ENCODE data around the gene STK10. TPM values are rescaled to one million over a fixed set of nuclear protein-coding genes. Genes with fewer than 3 reads are reported as not detected.

STK10 gene
- total and polyA plus RNA-seq, 9 of the 15 experiments (the other 6 are each of a cell fraction or from before 2014, with no cell fraction given): 0.30 to 6.7 (median 2.4) TPM

- TF ChIP-seq RBM25 (IDR thresholded peaks at IDR 0.05; ENCODE audit: low read depth, low read length, severe bottlenecking) (peak; percentile 92), ZNF75A (CRISPR knock-in tag; IDR thresholded peaks at IDR 0.05) (no peak), NFE2 (IDR thresholded peaks at IDR 0.05; ENCODE audit: low read depth) (peak; percentile 11; the same call in 1 of the 2 replicates), KDM2B (CRISPR knock-in tag; IDR thresholded peaks at IDR 0.05) (no peak), LCOR (CRISPR knock-in tag; IDR thresholded peaks at IDR 0.05) (0 out of 2 replicates have a peak, but pooled peaks have one; percentile 59), ATF1 (CRISPR knock-in tag; IDR thresholded peaks at IDR 0.05) (no peak), ATF1 (tag; IDR thresholded peaks at IDR 0.05) (peak; percentile 29; the same call in 1 of the 2 replicates), MGA (IDR thresholded peaks at IDR 0.05) (peak; percentile 79), CBFA2T3 (IDR thresholded peaks at IDR 0.05) (peak; percentile 7; the same call in 1 of the 2 replicates), SMARCA5 (IDR thresholded peaks at IDR 0.05) (peak; percentile 56; the same call in 1 of the 2 replicates), ETV1 (tag; conservative IDR thresholded peaks at IDR 0.05; ENCODE audit: low read depth) (peak; percentile 41; the same call in 1 of the 2 replicates), STAG1 (CRISPR knock-in tag; IDR thresholded peaks at IDR 0.05; ENCODE audit: borderline replicate concordance) (no peak)
- TF ChIP-seq, protein P1, sequence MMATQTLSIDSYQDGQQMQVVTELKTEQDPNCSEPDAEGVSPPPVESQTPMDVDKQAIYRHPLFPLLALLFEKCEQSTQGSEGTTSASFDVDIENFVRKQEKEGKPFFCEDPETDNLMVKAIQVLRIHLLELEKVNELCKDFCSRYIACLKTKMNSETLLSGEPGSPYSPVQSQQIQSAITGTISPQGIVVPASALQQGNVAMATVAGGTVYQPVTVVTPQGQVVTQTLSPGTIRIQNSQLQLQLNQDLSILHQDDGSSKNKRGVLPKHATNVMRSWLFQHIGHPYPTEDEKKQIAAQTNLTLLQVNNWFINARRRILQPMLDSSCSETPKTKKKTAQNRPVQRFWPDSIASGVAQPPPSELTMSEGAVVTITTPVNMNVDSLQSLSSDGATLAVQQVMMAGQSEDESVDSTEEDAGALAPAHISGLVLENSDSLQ (IDR thresholded peaks at IDR 0.05): peak; percentile 61
Measured at GRCh38 chr5:172150514-172151425, 37.3 kb downstream of the STK10 start (continued).
